NCI-H2171 treated with DMSO at 0.1 percent for 48 hours (cell line): Measurements from ENCODE around the gene C1QTNF6.
A peak's percentile ranks its signal among the peaks of the same experiment; 100 is the strongest.
"Not testable (repeated sequence)": the region's sequence is repeated elsewhere in the genome, so short reads cannot be mapped to it uniquely, and the experiment has no call there.

Experiments
- DNase-seq: peaks from one replicate; lab custom pipeline; 2025; lab: John Stamatoyannopoulos, UW

Gene C1QTNF6

DNA sequence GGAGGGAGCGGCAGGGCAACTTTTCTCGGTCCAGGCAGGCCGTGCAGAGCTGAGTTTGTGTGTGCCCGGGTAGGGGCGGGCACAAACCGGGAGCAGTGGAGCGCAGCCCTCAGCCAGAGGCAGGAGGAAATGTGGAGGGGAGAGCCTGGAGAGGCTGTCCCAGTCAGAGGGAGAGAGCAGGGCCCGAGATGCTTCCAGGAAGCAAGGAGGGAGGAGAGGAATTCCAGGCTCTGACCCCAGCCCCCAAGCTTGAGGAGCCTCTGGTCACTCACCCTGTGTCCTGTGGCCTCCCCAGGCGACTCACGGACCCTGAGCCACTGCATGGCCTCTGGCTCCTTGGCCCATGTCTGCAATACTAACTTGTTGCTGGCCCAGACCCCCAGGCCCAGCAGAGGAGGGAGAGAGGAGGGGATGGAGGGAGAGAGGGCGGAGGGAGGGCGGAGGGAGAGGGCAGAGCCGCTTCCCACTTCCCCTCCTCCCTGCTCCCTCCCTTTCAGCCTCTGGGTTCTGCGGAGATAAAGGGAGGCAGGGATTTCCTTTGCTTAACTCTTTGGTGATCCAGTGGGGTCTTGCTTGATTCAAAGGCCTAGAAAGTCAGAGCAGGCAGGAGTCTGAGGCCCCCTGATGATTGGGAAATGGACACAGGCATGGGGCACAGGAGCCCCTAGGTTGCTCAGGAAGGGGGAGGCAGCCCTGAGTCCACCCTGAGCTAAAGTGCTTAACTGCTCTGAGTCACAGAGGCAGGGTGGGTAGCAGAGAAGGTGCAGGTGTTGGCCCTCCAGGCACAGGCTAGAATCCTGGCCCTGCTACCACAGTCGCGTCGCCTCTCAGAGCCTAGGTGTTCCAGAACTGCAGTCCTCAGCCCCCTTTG lies at the start of gene C1QTNF6:
Gene C1QTNF6, minus strand, starts transcription at position 357 of the 871 bp plus-strand sequence. Its CDS starts 34 bp downstream, at position 323.
- DNase-seq = no peak

DNA sequence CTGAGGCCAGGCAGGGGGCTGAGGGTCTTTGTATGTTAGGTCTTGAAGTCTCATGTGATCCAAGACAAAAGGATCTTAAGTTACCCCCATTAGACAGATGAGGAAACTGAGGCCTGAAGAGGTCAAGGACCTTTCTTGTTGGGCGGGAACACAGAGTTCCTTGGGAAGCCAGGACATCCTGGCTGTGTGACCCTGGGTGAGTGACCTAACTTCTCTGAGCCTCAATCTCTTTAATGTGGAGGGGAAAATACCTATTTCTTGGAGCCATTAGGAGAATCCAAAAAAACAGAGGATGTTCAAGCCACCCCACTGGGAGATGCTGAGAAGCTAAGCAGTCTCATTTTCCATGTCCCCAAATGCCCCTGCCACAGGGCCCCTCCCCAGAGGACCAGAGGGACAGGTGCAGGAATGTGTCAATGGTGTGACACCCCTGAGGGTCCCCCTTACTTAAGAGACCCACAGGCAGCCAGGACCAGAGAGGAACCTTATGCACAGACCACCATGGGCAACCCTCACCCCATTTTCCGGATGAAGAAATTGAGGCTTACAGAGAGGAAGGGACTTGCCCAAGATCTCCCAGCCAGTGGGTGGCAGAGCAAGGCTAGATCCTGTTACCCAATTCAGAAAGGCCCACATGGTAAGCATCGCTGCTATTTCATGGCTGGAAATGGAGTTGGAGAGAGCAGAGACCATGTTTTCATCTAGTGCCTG lies 48.0 kb upstream of the C1QTNF6 start:
- no peak for DNase-seq

DNA sequence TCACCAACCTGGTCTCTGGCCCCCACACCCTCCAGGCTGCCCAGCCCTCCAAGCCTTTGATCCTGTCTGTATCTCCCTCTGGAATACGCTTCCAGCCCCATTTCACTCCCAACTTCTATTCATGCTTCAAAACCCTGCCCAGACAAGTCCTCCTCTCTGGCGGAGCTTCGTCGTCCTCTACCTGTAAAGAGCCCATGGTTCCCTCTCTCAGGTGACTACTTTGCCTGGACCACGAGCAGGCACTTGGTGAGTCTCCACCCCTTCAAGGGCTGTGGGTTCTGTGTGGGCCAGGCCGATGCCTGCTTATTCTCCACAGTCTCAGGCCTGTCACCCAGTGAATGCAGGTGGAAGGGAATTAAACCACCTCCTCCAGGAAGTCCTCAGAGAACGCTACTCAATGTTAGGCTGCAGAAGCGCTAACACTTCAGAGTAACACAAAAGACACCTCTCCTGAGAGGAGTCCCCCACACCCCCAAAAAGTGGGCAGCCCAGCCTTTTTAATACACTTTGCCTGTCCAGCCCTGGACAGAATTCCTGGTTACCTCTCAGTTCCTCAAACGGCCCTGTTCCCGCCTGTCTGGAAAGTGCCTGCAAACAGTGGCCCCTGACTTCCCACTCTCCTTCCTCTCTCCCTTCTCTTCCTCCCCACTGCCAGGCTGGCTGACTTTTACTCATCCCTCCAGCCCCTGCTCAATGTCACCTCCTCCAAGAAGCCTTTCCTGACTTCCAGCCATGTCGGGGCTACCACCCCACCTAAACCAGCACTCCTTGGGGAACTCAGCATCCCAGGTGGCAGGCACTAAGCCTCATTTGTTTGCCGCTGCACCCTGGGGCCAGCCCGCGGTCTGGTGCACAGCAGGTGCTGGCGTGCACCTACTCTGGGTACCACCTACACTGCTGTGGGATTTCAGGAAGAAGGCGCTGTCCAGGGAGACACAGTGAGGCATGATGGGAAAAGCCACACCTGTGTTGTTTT lies 47.0 kb upstream of the C1QTNF6 start:
- DNase-seq = no peak

DNA sequence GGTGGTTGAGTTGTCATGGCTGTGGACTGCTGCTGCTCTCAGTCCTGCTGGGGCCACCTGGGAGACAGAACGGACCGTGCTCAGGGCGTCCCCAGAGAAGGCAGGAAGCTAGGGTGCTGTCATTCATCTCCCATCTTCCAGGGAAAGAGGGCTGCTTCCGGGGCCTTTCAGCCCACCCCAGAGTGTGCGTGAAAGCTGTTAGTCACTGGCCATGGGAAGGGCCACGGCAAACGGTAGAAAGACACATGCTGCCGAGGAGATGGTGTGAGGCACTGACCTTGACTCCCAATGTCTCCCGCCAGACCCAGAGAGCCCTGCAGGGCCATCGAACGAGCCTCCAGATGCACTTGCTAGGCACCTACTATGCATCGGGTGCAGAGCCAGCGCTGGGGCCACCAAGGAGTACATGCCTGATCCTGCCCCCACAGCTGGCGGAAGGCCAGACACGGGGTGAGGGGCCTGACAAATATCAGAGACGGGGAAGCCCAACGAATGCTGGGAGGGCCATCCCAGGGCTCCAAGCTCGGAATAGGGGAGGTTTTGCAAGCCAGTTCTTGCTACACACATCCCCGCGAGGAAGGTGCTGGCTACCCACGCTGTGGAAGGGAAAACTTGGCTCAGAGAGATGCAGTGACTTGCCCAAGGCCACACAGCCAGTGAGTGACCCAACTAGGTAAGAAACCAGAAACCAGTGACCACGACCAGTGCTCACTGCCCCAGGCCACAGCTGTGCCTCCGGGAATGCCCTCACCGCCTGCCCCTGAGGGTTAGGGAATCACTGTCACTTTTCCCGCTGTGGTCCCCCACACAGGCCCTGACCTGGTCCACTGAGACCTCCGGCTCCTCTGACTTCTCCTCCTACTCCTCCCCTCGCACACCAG lies 45.9 kb upstream of the C1QTNF6 start:
- DNase-seq = peak; percentile 28

DNA sequence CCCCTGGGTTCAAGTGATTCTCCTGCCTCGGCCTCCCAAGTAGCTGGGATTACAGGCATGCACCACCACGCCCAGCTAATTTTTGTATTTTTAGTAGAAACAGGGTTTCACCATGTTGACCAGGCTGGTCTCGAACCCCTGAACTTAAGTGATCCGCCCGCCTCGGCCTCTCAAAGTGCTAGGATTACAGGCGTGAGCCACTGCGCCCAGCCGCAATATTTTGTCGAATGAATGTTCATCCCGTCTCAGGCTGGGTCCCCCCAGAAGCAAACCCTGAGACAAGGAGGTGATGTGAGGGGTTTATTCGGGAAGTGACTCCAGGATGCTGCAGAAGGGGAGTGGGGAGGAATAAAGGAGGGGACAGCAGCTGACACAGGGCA lies 45.3 kb upstream of the C1QTNF6 start:
- DNase-seq = not testable (repeated sequence)

DNA sequence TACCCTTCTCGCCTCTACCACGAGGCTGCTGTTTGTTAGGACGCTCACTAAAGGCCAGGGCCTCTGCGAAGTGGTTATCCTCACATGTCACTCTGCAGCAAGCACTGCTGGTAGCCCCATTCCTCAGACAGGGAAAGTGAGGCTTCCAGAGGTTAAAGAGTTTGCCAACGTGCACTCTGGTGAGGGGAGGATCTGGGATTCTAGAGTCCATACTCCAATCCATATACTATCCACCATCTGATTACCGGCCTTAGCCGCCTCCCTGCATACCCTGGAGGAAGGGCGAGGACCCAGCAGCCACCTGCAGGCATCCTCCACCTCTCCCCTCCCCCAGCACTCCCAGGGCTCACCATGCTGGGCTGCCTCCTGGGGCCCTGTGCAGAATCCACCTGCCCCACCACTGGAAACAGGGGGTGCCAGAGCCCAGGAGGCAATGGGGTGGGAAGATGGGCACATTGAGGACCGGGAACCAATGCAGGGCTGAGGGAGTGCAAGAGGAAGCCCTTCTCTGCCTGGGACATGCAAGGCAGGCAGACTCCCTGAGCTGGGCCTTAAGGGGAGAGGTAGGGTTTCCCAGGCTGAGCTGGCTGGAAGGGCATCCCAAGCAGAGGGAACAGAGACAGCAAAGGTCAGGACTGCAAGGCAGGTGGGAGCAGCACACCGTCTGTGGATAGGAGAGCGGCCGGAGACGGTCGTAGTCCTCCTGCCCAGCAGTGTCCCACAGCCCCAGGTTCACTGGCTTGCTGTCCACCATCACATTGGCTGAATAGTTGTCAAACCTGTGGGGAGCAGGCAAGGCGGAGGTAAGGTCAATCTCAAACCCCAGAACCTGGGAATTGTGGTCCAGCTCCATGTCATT lies 44.3 kb upstream of the C1QTNF6 start:
- DNase-seq = no peak

DNA sequence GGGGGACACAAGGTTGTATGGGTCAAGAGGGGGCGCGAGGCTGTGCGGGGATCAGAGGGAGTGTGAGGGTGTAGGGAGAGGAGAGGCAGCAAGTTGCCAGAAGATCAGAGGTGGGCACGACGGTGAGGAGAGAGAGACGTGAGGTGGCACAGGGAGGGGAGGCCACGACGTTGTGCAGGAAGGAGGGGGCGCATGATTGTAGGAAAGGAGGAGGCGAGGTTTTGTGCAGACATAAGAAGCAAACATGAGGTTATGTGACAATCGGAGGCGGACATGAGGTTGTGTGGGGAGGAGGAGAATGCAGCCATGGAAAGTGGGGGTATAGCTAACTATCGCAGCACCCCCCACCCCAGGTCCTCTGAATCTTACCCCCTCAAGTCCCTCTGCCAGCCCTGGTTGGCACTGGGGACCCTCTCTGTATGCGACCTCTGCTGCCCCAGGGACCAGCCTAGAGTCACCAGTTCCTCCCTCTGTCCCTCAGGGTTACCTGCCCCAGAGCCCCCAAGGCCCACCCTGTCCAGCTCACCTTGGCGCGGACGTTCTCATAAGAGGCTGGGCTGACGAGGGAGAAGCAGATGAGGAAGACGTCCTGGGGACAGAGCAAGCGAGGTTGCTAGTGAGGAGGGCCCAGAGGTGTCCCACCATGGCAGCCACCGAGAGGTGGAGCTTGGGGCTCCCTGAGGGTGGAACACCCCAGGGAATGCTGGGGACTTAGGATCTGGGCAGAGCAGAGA lies 43.5 kb upstream of the C1QTNF6 start:
- DNase-seq = no peak

DNA sequence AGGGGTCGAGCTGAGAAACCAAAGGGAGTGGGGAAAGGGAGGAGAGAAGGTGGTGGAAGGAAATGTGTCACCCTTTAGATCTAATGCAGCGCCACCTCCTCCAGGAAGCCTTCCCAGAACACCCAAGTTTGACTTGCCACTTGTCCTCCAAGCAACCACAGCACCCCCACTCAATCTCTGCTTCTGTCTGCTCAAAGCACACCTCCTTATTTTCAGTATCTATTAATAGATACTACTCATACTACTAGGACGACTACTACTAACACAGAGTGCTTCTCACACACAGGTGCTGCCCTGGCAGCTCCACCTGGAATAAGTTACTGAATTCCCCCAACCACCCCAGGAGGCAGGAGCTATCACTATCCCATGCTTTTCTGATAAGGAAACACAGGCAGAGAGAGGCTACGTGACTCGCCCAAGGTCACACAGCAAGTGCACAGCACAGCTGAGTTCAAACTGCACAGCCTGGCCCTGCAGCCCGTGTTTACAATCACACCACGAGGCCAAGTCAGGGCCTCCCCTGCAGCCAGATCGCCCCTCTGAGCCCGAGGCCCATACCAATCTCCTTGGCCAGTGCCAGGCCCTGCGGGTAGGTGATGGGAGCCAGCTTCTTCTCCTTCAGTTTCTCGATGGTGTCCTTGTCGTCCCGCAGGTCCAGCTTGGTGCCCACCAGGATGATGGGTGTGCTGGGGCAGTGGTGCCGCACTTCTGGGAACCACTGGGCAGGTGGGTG lies 42.8 kb upstream of the C1QTNF6 start:
- no peak for DNase-seq

DNA sequence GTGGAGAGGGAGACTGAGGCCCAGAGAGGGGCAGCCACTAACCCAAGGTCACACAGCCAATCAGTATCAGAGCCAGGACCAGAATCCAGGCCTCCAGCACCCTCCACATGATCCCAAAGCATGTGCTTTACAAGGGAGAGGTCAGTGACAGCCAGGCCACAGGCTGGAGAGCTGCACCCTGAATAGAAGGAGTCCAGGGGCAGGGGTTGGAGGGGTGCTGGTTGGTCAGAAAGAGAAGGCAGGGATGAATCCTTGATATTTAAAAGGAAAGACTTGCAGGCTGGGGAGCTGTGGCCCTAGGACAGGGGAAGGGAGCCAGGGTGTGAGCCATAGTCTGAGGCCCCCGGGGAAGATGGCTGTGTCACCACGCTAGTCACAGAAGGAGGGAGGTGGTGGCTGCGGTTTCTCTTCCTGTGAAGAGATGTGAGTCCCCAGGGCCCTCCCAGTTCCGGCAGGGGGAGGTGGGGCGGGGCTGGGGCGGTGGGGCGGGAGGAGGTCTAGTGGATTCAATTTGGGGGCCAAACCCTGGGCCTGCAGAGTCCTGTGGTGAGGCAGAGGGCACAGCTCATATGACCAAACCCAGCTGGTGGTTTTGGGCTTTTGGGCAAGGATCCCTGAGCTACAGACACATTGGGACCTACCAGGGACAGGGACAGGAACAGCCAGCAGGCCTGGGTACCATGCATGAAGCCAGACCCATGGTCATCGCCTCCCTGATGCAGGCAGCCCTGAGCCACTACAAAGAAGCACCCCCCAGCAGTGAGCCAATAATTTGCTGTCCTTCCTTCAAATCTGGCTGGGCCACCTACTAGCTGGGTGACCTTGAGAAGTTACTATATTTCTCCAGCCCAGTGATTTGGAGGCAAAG lies 42.0 kb upstream of the C1QTNF6 start:
- no peak for DNase-seq

DNA sequence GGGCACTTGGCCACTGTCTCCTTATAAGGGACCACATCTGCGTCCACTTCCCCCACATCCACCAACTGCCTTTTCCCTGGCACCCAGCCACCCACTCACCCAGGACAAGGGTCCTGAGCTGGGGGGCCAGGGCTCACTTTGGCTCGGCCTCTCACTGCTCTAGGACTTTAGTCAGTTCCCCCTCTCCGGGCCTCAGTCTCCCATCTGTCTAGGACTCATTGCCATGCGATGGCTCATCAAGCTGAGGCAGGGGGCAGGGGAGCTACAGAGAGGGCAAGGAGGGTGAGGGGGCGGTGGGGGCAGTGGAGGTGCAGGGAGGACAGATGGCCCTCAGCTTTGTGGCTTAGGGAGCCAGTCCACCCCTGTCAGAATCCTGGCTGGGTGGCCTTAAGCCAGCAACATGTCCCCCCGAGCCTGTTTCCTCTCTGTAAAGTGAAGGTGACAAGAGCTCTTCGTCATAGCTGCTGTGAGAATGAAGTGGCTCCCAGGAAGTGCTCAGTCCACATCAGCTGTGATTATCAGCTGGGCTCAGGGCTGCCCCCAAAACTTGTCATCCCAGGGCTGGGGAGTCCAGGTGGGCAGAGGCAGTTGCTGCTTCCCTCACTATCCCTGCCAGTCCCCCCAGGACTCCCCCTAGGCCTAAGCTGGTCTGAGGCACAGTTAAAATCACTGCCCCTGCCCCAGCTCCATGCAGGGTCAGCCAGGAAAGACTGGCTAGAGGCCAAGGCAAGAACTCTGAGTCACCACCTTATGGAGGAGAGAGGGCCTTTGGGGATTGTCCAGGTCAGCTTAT lies 41.2 kb upstream of the C1QTNF6 start:
- DNase-seq = no peak

DNA sequence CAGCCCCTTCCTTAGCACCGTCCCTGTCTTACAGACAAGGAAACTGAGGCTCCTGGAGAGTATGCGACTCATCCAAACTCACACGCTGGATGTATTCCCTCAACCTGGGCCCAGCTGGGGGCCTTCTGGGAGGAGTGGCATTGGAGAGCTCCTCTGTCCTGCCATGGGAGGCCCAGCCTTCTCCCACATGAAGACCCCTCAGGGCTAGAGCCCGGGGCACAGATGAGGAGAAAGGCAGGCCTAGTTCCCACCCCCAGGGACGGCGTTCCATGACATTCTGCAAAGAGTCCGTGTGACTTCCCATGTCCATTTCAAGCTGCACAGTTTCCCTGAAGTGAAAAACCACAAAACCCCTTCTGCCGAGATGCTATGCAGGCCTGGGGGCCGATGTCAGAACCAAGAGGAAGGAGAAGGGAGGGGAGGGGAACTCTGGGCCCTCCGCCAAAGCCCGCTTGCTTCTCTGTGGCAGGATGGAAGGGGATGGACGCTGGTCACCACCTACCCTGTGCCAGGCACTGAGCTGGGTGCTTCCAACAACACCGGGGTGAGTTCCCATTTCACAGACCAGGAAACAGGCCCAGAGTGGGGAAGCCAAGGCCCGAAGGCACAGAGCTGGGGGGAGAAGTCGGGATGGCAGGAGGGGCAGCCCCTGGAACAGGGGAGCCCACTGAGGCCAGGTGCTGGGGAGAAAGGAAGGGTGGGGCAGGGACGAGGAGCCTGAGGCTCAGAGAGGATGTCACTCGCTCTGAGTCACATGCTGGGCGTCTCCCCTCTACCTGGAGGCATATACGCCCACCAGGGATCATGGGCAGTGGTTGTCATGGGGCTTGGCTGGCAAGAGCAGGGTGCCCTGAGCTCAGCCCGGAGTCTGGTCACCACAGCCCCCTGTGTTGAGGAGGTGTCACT lies 40.3 kb upstream of the C1QTNF6 start:
- no peak for DNase-seq

DNA sequence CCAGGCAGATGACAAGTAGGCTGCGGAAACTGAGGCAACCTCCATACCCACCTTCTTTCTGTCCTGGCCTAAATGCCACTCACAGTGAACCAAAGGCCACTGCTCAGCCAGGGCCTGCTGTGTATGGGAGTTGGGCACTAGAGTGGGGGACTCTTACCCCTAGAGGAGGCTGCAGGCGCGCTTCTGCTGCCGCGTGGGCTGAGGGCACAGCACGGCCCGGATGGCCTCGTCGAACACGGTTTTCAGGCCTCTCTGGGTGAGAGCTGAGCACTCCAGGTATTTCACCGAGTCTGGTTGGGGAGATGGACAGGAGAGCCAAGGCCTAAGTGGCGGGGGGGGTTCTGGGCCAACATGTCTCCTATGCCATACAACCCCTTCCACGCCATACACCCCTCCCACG lies 38.5 kb upstream of the C1QTNF6 start:
- no peak for DNase-seq

DNA sequence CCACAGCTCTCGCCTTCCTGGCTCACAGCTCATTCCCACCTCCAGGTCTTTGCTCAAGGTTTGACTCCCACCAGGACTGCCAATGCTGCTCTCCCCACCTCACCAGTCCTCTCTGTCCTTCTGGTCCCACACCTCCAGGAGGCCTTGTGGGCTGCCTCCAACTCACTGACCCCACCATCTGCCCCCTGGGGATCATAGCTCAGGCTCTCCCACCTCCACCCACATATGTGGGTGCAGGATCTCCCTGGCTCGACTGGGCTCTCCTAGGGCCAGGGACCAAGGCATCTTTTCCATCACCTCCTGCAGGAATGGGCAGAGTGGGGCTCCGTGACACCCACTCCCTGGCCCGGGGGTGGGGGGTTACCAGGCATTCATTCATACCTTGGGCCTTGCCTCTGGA lies 38.0 kb upstream of the C1QTNF6 start:
- no peak for DNase-seq

DNA sequence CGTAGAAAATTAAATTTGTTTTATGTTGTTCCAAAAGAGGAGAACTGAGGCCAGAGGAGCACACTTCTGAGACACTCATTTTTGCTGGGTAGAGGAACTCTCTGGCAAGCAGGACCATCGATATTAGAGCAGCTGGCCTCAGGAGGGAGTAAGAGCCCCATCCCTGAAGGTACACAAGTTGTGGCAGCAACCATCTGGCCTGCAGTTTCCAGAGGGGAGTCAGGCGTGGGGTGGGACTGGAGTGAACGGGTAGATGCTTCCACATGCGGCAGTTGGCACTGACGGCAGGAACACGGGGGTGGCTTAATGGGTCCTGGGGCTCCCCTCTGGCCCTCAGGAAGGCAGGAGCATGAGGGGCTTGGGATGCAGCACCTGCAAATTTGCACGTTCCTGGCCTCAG lies 37.4 kb upstream of the C1QTNF6 start:
- DNase-seq = peak; percentile 91

DNA sequence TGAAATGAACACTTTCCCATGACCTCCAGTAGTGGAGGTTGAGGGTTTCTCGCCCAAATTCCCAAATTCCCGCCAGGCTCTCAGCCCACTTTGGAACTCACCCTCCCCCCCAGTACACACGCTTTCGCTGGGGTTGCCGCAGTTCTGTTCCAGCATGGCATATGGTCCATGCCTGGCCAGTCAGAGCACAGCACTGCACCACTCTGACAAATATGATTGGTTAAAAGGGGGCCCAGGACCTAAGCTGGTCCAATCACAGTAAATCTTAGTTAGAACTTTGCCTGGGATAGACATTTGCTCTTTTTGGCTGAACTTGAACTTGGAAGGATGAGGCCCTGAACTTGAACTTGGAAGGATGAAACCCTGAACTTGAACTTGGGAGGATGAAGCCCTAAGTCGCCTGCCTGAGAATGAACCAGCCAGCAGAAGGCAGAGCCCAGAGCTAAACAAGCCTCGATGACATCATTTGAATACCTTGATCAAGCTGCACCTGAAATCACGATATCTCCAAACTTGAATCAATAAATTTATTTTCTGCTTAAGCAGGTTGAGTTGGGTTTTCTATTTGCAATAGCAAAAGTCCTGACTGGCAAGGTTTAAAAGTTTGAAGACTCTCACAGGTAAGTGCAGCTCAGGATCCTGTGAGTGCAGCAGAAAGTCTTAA lies 36.8 kb upstream of the C1QTNF6 start:
- DNase-seq = peak; percentile 34
